Activated CD4-positive, CD25-positive, alpha-beta regulatory T cell treated with anti-CD3 and anti-CD28 coated beads, Interleukin-2, amount 50 U/mL, for 24 hours (primary cell): ENCODE measurements around the gene UBFD1.
"Not testable (repeated sequence)": the region's sequence is repeated elsewhere in the genome, so short reads cannot be mapped to it uniquely, and the experiment has no call there.

Source experiments
- ATAC-seq, 2 donors: fragments of 150-1000 bp; cut with Tn5 transposase; one replicate each; pipeline ENCODE4 v1.10.0; 2021; ENCODE audit warnings: mild to moderate bottlenecking in 1 of 2, moderate library complexity in 1 of 2

Gene UBFD1

DNA sequence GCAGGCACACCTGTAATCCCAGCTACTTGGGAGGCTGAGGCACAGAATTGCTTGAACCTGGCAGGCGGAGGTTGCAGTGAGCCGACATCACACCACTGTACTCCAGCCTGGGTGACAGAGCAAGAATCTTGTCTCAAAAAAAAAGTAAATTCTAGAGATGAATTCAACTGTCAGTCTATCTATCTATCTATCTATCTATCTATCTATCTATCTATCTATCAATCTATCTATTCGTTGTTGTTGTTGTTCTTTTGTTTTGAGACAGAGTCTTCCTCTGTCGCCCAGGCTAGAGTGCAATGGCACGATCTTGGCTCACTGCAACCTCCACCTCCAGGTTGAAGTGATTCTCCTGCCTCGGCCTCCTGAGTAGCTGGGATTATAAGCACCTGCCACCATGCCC lies 53.4 kb downstream of the UBFD1 start:
- ATAC-seq = not testable (repeated sequence)

DNA sequence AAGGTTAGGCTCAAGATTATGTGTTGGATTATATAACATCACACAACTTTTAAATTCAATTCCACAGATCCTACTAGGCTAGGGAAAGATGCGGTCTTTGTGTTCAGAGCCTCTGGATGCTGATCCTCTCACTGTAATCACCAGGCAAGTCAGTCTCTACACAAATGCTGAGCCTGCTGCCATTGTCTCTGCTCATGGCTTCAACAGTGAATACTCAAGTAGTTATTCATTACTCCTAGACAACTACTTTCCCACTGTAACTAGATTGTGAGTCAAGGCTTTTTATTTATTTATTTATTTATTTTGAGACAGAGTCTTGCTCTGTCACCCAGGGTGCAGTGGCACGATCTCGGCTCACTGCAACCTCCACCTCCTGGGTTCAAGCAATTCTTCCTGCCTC lies 54.4 kb downstream of the UBFD1 start:
- ATAC-seq = no peak

DNA sequence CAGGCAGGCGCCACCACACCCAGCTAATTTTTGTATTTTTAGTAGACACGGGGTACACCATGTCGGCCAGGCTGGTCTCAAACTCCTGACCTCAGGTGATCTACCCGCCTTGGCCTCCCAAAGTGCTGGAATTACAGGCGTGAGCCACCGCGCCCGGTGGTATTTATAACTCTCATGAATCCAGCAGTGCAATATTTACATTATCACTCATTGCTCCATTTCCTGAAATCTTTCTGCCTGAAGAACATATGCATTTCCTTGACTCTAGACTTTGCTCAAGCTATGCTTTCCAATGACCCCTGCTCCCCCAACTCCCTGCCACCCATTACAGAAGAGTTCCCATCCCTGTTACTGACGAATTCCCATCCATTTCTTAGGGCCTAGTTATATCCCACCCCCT lies 58.3 kb downstream of the UBFD1 start:
- ATAC-seq = no peak
